ENCODE results near the gene PHACTR3.

DNA sequence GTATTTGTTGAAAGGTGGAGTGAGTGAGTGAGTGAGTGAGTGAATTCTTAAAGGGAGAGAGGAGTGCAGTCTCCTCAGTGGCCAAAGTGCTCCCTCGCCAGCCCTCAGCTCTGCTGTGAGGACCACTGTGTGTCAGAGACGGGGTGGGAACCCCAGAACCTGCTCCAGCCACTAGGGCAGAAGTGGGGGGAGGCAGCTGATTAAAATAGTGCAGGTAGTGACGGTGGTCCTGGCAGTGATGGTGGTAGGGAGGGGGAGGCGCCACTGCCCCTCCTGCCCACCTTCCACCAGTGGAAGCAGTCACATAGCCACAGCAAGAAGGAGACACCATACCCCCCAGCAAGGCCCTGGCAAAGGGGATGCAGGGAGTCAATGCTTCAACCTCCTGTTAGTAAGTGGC lies 133.5 kb downstream of the PHACTR3 start:
- TF ChIP-seq, protein P1, sequence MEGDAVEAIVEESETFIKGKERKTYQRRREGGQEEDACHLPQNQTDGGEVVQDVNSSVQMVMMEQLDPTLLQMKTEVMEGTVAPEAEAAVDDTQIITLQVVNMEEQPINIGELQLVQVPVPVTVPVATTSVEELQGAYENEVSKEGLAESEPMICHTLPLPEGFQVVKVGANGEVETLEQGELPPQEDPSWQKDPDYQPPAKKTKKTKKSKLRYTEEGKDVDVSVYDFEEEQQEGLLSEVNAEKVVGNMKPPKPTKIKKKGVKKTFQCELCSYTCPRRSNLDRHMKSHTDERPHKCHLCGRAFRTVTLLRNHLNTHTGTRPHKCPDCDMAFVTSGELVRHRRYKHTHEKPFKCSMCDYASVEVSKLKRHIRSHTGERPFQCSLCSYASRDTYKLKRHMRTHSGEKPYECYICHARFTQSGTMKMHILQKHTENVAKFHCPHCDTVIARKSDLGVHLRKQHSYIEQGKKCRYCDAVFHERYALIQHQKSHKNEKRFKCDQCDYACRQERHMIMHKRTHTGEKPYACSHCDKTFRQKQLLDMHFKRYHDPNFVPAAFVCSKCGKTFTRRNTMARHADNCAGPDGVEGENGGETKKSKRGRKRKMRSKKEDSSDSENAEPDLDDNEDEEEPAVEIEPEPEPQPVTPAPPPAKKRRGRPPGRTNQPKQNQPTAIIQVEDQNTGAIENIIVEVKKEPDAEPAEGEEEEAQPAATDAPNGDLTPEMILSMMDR (IDR thresholded peaks at IDR 0.05; ENCODE audit: low read depth, low read length, poor library complexity, severe bottlenecking): no peak
- no peak for TF ChIP-seq EZH2phosphoT487 (IDR thresholded peaks at IDR 0.05; ENCODE audit: borderline replicate concordance, low read length)
